Activated naive CD4-positive, alpha-beta T cell treated with anti-CD3 and anti-CD28 coated beads, Interleukin-2, amount 50 U/mL, for 24 hours (primary cell): Measurements from ENCODE around the gene IFNA17.
"Not testable (repeated sequence)": the region's sequence is repeated elsewhere in the genome, so short reads cannot be mapped to it uniquely, and the experiment has no call there.

ENCODE experiments used
- H3K27ac Mint-ChIP-seq: one replicate; pipeline ENCODE4 v1.8.0; 2021; ENCODE audit warnings: mild to moderate bottlenecking, mixed read lengths
- H3K27me3 Mint-ChIP-seq: one replicate; pipeline ENCODE4 v1.8.0; 2021; ENCODE audit warnings: mixed read lengths
- H3K36me3 Mint-ChIP-seq: one replicate; pipeline ENCODE4 v1.8.0; 2021; ENCODE audit warnings: mixed read lengths
- H3K4me1 Mint-ChIP-seq: one replicate; pipeline ENCODE4 v1.8.0; 2021; ENCODE audit warnings: mixed read lengths
- H3K4me3 Mint-ChIP-seq: one replicate; pipeline ENCODE4 v1.8.0; 2021; ENCODE audit warnings: mild to moderate bottlenecking, mixed read lengths
- H3K9me3 Mint-ChIP-seq: one replicate; pipeline ENCODE4 v1.8.0; 2021; ENCODE audit warnings: mixed read lengths

Gene IFNA17

DNA sequence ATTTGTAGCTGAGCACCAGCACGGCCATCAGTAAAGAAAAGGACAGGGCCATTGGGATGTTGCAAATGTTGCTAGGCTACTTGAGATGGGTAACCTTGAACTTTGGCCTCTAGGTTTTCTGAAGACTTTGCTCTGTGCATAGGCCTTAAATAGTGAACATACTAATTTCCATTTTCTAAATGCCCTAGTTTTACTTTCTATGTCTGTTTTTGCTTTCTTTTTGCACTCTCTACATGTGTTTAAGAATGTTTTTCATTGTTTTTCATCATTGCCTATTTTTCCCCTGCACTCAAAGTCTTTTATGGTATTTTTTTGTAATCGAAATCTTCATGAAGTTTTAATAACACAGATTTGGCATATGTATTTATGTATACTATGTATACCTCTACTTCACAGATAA lies at the start of gene IFNA17:
IFNA17 (minus strand) TSS at position 101 of the 400 bp plus-strand sequence; CDS start at position 52, 49 bp downstream.
- Mint-ChIP-seq H3K36me3 (no peaks in the 10 kb centered on the region), H3K27ac (no peak within 1 kb of the TSS), H3K9me3 (no peaks in the 10 kb centered on the region), H3K27me3 (peaks cover 1% of the 10 kb centered on the region), H3K4me1 (no peaks in the 10 kb centered on the region), H3K4me3 (no peak within 1 kb of the TSS)

DNA sequence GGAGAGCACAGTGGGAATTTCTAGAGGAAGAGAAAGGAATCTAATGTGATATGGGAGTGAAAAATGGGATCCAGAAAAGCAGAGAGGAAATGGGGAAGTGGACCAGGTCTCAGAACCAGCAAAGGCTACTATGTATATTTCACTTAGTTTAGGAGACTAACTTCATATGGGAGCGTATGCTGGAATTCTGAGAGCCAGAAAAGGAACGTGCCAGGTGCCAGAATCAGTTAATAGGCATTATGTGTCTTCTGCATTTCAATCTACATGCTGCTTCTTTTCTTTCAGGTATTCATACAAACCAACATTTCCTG lies 40.3 kb upstream of the IFNA17 start:
- Mint-ChIP-seq H3K9me3 (no peaks in the 10 kb centered on the region), H3K4me1 (no peaks in the 10 kb centered on the region), H3K27ac (no peak overlapping the region), H3K27me3 (peaks cover 25% of the 10 kb centered on the region), H3K4me3 (no peak overlapping the region), H3K36me3 (no peaks in the 10 kb centered on the region)

DNA sequence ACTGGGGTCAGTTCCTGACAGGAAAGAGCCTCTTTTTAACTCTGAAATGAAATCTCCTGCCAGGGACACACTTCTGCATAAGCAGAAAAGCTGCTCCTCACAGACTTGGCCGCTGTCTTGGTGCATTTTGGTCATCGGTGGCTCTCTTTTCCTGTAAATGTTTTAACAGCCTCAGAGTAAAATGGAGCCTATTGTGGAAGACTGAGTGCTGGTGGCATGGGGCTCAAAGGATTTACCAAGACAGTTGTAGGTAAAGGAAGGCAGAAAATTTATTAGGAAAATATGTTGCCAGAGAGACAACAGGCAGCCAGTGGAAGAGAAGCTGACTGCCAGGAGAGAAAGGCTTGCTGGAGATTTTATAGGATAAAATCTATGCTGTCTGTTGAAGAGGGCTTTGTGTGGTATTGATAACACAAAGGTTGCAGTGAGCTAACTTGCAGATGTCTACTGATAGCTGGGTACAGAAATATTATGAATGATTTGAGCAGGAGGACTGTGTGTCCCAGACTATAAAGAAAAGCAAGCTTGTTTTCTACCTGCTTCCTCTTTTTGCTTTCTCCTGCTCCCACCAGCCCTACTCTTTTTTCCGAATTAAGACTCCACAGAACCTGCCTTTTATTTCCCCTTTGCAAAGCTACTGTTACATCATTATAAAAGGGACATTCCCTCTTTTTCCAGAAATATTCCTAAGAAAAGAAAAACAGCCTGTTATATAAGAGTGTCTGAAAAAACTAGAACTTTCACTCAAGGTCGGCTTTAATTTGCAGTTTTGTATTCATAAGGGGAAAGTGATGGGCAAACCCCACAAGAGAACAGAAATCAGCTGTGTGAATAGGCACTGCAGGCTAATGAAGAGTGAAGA lies 39.7 kb upstream of the IFNA17 start:
- H3K27me3 Mint-ChIP-seq, result peaks cover 22% of the 10 kb centered on the region
- no peaks in the 10 kb centered on the region for H3K4me1 Mint-ChIP-seq
- no peak overlapping the region for H3K27ac Mint-ChIP-seq
- no peaks in the 10 kb centered on the region for H3K9me3 Mint-ChIP-seq
- H3K4me3 Mint-ChIP-seq, result no peak overlapping the region
- H3K36me3 Mint-ChIP-seq, result no peaks in the 10 kb centered on the region

DNA sequence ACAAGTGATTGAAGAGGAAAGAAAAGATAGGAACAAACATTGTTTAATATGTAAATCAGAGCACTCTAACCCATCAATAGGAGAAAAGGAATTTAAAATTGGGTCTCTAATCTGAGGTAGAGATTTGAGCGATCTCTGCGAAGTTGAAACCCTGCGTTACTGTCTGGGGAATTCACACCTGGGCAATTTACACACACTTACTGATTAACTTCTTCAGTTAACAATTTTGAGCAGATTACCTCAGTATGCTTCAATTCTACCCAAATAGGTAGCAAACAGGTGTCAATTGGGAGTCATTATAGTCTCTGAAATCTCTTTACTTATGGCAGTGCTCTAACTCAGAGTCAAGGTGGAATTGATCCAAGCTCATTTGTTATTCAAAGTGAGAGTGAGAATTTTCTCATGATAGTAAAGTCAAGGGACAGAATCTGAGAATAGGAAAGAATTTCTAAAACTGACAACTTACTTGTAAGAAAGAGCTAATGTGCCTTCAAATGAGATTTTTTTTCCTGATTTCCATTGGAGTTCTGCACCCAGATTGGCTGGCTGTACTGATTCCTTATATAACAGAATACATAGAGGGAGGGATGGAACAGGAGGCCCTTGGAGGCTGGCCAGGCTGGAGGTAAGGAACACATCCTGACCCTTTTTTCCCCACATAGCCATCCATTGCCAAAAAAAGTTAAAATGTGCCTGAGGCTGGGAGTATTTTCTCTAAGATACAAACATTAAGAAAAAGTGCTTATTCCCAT lies 38.9 kb upstream of the IFNA17 start:
- Mint-ChIP-seq H3K4me1 (no peaks in the 10 kb centered on the region), H3K27me3 (peaks cover 20% of the 10 kb centered on the region), H3K36me3 (no peaks in the 10 kb centered on the region), H3K27ac (no peak overlapping the region), H3K4me3 (no peak overlapping the region), H3K9me3 (no peaks in the 10 kb centered on the region)

DNA sequence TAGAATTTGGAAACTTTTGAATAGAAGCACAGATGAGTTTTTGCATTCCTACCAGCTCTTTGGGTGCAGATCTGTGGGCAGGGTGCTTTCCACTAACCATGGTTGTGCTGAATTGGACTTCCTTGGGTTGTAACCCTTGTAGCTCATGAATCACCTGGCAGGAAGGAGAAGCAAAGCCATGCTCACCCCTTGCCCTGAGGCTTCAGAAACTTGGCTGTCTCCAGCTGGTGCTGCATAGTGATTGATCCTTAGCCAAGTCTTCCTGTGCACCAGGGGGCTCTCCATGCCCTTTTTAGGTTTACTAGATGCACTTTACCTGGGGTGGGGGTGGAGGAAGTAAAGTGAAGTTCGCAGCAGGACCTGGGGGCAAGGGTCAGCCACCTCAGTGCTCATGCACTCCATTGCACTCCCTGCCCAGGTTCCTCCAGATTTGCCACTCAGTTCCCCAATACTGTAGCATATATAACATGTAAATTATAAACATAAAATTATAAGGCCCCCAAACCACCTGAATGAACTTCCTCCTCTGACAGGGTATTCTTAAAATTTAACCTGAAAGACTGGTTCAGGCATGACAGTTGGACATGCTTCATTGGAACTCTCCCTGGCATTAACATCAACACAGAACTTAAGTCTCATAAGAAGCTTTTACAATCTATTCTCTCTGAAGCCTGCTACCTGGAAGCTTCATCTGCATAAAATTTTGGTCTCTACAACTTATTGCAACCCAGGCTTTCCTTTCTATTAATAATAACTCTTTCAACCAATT lies 37.6 kb upstream of the IFNA17 start:
- H3K27me3 Mint-ChIP-seq, result peaks cover 17% of the 10 kb centered on the region
- no peaks in the 10 kb centered on the region for H3K36me3 Mint-ChIP-seq
- H3K9me3 Mint-ChIP-seq, result no peaks in the 10 kb centered on the region
- no peaks in the 10 kb centered on the region for H3K4me1 Mint-ChIP-seq
- no peak overlapping the region for H3K27ac Mint-ChIP-seq
- H3K4me3 Mint-ChIP-seq, result no peak overlapping the region

DNA sequence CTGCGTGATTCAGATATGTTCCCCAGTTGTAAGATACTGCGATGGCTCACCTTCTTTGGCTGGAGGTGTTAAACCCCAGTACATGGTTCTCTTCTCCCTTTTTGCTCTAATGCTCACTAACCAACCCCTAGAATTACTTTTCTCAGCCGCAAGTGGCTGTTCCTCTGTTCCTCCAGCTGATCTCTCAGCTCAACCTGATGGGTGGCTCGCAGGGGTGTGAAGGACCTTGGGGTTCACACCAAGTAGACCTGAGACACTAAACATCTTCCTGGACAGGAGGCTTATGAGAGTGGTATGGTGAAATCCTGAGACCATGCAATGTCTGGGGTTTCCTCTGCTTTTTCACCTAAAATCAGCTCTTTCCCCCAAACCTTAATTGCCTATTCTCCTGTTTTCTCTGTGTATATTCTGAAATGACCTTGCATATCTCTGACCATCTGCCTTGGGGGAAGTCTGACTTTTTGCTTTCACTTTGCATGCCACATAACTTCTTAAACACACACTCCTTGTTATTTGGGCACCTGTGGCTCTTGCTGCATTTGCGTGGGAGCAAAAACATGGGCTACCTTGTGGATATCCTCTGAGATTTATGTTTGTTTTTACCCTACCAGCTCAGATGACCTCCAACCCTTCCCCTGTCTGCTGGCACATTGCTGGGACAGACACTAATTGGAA lies 27.7 kb upstream of the IFNA17 start:
- H3K9me3 Mint-ChIP-seq, result no peaks in the 10 kb centered on the region
- peaks cover 3% of the 10 kb centered on the region for H3K27me3 Mint-ChIP-seq
- peaks cover 5% of the 10 kb centered on the region for H3K4me1 Mint-ChIP-seq
- H3K36me3 Mint-ChIP-seq, result no peaks in the 10 kb centered on the region
- no peak overlapping the region for H3K27ac Mint-ChIP-seq
- H3K4me3 Mint-ChIP-seq, result no peak overlapping the region

DNA sequence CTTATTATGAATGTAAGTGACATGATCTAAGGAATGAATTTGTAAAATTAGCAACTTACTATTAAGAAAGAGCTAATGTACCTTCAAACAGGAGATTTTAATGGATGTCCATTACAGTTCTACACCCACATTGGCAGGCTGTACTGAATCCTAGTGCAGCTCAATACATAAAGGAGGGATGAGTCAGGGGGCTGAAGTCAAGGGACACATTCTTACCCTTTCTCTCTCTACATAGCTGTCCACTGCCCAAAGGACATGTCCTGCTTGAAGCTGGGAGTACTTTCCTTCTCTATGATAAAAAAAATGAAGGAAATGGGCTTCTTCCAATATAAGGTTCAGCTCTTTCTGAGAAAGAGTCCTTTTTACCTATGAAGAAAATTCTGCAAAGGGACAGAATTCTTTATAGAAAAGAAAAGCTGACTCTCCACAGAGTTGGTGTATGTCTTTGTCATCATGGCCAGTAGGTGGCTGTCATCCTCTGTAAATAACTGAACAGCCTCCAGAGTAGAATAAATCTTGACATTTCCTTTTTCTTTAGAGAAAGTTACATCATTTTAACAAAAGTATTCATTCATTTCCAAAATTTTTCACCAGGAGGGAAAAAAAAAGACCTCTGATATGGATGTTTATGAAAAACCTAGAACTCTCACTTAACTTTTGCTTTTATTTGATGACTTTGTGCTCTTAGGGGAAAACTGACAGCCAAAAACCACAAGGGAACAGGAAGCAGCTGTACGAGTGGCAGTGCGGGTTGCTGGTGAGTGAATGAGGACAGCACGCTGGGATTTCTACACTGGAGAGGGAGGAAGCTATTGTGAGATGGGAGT lies 24.9 kb upstream of the IFNA17 start:
- H3K9me3 Mint-ChIP-seq, result no peaks in the 10 kb centered on the region

DNA sequence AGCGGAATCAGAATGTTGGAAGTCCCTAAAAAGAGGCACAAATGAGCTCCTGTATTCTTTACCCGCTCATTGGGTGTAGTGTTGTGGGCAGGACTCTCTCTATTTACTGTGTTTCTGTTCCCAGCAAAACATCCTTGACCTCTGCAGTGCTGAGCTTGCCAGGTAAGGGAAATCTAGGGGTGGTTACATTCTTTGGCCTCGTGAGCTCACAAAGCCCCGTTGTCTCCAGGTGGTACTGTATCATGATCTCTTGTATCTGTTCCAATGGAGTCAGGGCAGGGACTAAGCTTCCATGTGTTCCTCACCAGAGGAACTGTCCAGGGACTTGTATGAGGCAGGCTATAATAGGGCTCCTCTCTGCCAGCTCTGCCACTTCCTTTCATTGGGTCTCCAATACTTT lies 23.6 kb upstream of the IFNA17 start:
- Mint-ChIP-seq H3K4me3 (no peak overlapping the region), H3K27me3 (peaks cover 8% of the 10 kb centered on the region), H3K4me1 (peaks cover 5% of the 10 kb centered on the region), H3K9me3 (no peaks in the 10 kb centered on the region), H3K27ac (no peak overlapping the region), H3K36me3 (no peaks in the 10 kb centered on the region)

More for the DNA sequence above, 24.9 kb upstream of the IFNA17 start:
- Mint-ChIP-seq H3K27ac (no peak overlapping the region), H3K36me3 (no peaks in the 10 kb centered on the region), H3K27me3 (peaks cover 8% of the 10 kb centered on the region), H3K4me3 (no peak overlapping the region), H3K4me1 (peaks cover 5% of the 10 kb centered on the region)

DNA sequence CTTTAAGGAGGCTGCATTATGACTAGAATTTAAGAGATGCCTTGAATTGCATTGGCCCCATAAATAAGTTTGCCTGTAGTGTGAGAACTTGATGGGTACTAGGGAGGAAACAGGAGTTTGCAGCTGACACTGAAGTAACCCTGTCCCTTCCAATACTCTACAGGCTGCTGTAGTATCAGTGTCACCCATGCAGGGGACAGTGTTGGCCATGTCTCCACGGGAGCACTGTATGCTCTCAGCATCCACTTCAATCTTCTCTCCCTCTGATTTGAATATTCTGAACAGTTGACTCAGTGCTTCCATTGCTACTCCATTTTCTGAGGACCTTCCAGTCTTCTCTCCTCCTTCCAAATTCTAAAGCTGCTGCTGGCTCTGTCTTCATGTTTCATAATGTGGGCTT lies 23.2 kb upstream of the IFNA17 start:
- Mint-ChIP-seq H3K27ac (no peak overlapping the region), H3K36me3 (no peaks in the 10 kb centered on the region), H3K4me1 (peaks cover 5% of the 10 kb centered on the region), H3K4me3 (no peak overlapping the region), H3K9me3 (no peaks in the 10 kb centered on the region), H3K27me3 (peaks cover 8% of the 10 kb centered on the region)

DNA sequence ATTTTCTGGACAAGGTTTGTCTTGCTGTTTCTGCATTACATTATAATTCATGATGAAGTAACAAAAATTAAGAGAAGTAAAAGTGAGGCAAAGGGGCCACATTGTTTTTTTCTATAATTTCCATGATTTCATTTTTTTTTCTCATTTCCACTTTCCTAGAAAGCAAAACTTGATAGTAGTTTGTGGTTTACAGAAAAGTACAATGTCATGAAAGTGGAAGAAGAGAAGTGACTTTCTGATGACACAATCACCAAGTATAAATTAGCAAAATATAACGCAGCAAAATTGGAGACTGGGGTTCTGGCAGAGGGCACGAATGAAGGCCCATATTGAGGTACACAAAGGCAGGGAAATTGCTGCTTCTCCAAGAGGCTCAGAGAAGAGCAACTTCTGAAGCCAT lies 16.8 kb upstream of the IFNA17 start:
- peaks cover 4% of the 10 kb centered on the region for H3K4me1 Mint-ChIP-seq
- no peaks in the 10 kb centered on the region for H3K36me3 Mint-ChIP-seq
- no peak overlapping the region for H3K4me3 Mint-ChIP-seq
- H3K27me3 Mint-ChIP-seq, result peaks cover 14% of the 10 kb centered on the region
- H3K9me3 Mint-ChIP-seq, result no peaks in the 10 kb centered on the region
- no peak overlapping the region for H3K27ac Mint-ChIP-seq

DNA sequence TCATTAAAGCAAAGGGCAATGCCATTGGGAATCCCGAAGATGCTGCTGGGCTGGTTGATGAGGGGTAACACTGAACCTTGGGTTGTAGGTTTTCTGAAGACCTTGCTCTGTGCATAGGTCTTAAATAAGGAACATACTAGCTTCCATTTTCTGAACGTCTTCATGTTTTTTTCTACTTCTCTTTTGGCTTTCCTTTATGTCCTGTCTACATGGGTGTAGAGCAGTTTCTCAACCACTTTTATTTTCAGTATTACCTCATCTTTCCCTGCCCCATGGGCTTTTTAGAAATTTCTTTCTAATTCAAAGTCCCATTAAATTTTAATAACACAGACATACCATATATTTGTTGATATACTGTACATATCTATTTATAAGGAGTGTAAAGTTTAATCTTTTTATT lies 11.9 kb upstream of the IFNA17 start, which contains the start of gene IFNA14:
IFNA14 (minus strand) TSS at position 95 of the 400 bp plus-strand sequence; CDS start at position 25, 70 bp downstream.
- H3K36me3 Mint-ChIP-seq, result no peaks in the 10 kb centered on the region
- no peak within 1 kb of the TSS for H3K27ac Mint-ChIP-seq
- peaks cover 5% of the 10 kb centered on the region for H3K27me3 Mint-ChIP-seq
- no peaks in the 10 kb centered on the region for H3K9me3 Mint-ChIP-seq
- H3K4me1 Mint-ChIP-seq, result peaks cover 14% of the 10 kb centered on the region
- H3K4me3 Mint-ChIP-seq, result no peak within 1 kb of the TSS

DNA sequence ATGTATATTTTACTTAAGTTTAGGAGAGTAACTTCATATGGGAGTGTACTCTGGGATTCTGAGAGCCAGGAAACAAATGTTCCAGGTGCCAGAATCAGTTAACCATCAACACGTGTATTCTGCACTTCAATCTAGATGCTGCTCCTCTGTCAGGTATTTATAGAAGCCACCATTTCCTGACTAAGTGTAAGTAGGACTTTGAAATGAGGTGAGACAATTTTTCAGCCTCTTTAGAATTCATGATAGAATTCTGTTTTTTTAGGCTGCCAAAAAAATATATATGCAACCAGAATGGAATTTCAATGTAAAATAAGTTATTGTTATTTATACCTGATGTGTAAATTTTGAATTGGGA lies 8.3 kb upstream of the IFNA17 start:
- not testable (repeated sequence) for H3K9me3 Mint-ChIP-seq, H3K27me3 Mint-ChIP-seq, H3K36me3 Mint-ChIP-seq, H3K27ac Mint-ChIP-seq
- peak overlapping the region; percentile 49 for H3K4me3 Mint-ChIP-seq
- H3K4me1 Mint-ChIP-seq, result peaks cover 11% of the 10 kb centered on the region

DNA sequence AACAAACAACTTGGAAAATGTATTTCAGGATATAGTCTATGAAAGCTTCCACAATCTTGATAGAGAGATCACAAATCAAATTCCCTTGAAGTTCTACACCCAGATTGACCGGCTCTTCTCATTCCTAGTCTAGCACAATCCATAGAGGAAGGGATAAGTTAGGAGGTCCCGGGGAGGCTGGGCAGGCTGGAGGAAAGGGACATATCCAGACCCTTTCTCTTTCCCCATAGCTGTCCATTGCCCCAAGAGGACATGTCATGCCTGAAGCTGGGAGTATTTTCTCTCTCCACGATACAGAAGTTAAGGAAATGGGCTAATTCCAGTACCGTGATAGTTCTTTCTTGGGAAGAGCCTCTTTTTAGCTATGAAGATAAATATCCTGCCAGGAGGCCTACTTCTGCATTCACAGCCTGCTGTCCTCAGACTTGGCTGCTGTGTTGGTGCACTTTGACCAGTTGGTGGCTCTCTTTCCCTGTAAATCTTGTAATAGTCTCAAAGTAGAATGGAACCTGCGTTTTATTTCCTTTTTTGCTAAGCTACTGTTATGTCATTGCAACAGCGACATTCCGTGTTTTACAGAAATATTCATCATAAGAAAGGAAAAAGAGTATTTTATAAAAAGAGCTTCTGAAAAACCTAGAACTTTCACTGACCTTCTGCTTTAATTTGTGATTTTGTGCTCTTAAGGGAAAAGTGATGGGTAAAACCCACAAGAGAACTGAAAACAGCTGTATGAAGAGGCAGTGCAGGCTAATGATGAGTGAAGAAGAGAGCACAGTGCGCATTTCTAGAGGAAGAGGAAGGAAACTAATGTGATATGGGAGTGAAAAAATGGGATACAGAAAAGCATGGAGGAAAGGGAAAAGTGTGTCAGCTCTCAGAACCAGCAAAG lies 7.7 kb upstream of the IFNA17 start:
- H3K4me3 Mint-ChIP-seq, result peak overlapping the region; percentile 49
- H3K4me1 Mint-ChIP-seq, result peaks cover 11% of the 10 kb centered on the region
- H3K36me3 Mint-ChIP-seq, H3K9me3 Mint-ChIP-seq, H3K27me3 Mint-ChIP-seq, H3K27ac Mint-ChIP-seq: not testable (repeated sequence)

DNA sequence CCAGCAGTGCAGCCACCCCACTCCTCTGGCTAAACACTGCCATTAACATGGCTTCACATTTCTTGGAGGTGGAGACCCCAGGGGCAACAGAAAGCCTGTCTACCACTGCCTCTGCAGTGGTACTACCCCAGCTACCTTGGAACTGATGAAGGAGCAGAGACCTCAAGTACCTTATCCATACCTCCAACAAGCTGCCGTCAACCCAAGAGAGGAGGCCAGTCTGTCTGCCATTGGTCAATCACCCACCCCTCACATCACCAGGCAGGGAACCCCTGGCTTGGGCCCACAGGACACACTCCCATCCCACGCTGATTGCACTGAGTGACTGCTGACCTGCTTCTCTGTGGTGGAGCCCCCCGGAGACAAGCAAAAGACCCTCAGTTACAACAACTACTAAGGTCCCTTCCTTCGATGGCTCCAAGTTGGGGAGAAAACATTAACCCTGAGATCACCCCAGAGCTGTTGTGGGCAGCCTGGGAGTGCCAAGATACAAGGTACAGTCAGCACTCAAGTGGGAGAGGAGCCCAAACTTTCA lies 6.2 kb upstream of the IFNA17 start:
- Mint-ChIP-seq H3K36me3 (no peaks in the 10 kb centered on the region), H3K4me1 (peaks cover 11% of the 10 kb centered on the region), H3K27ac (no peak overlapping the region), H3K4me3 (no peak overlapping the region), H3K27me3 (no peaks in the 10 kb centered on the region), H3K9me3 (no peaks in the 10 kb centered on the region)
